Measurements from ENCODE around the gene ZNF280A.
A peak's percentile ranks its signal among the peaks of the same experiment; 100 is the strongest.
"Not testable (repeated sequence)": the region's sequence is repeated elsewhere in the genome, so short reads cannot be mapped to it uniquely, and the experiment has no call there.

Gene ZNF280A

DNA sequence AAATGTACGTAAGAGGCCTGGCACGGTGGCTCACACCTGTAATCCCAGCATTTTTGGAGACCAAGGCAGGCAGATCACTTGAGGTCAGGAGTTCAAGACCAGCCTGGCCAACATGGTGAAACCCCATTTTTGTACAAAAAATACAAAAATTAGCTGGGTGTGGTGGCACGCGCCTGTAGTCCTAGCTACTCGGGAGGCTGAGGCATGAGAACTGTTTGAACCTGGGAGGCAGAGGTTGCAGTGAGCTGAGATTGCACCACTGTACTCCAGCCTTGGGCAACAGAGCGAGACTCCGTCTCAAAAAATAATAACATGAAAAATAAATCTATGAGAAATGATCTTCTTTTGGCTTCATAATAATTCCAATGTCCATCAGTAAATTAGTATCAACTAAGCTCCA lies 9.2 kb downstream of the ZNF280A start:
- DNase-seq: not testable (repeated sequence)

DNA sequence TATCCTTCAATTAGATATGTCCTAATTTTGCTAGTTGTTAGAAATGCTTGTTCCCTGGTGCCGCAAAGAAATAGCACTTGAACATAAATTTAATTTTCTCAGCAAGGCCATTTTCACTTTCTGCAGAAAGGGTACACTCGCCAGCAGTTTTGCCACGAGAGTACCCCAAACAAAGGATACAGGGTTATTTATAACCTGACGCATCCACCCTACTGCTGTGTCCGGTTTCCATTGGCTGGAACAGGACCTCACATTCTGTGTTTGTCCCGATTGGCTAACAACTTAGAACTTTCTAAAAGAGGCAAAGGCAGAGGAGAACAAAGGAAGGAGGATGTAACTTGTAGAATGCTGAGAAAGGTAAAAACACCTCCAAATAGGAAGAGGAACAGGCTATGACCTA lies 10.2 kb downstream of the ZNF280A start:
- not testable (repeated sequence) for DNase-seq

DNA sequence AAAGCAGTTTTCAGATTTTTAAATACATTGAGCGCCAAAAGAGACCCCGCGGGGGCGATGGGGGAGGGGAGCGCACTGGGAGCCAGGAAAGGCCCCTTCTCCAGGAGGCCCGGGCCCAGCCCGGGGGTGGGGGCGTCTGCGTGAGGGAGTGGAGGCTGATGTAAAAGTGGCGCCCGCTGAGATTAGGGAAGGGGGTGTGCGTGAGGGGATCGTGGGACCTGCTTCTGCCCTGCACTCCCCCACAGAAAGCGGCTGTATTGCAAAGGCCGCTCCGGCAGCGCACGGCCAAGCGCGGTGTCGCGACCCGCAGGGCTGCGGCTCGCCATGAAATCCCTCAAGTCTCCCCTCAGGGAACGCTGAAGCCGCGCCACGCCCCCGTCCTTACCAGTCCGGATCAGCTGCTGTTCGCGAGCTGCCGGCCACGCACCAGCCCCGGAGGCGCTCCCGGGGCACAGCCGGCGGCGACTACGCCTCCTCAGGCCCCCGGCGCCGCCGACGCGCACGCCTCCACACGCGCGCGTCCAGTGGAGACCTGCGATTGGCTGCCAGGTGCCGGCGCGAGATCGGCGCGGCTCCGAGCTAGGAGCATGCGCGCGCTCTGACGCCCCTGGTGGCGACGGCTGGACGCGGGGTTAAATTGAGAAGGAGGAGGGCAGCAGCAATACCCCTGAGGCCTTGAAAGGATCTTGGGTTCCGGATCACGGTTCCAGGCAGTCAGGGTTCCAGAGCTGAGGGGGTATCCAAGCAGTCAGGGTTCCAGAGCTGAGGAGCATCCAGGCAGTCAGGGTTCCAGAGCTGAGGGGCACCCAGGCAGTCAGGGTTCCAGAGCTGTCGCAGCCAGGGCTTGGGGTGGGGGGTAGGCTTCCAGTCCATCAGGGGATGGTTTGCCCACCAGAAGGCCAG lies 11.5 kb downstream of the ZNF280A start, which contains the start of gene ZNF280B:
TSS of gene ZNF280B (minus strand) at position 469 of the 903 bp plus-strand sequence. CDS start 19,344 bp downstream, outside the sequence.
- peak; percentile 96 for DNase-seq

DNA sequence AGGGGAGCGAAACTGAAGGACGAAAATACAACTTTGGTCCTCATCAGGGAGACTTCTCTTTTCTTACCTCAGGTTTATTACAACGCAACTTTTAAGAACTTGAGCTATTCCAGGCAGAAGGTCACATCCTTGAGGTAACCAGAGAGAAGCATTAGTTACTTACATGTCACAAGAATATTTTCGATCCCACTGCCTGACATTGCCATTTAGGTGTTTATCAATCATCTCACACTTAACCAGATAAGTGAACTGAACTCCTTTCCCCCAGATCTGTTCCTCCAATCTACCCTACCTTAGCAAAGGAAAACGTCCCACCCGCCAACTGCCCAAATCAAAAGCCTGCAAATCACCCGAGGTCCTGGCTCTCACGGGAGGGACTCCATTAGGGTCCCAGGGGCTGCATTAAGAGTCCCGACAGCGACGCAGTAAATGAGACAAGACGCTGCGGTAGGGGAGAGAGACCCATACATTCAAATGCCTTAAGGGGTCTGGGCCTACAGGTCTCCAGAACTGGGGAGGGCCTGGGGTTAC lies 12.3 kb downstream of the ZNF280A start:
- DNase-seq: no peak

DNA sequence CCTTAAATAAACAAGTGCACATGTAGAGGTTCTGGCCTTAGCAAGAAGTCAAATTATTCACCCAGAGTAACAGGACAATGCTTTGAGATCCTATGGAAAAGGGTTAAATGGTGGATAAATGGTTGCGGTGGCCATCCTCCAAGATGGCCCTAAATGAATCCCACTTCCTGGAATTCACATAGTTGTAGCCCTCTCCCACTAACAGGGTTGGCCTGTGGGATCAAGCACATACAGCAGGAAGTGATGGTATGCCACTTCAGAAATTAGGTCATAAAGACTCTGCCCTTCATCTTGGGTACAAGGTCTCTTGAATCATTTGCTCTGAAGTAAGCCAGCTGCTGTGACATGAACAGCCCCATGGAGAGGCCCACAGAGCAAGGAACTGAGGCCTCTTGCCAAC lies 13.3 kb downstream of the ZNF280A start:
- no peak for DNase-seq

DNA sequence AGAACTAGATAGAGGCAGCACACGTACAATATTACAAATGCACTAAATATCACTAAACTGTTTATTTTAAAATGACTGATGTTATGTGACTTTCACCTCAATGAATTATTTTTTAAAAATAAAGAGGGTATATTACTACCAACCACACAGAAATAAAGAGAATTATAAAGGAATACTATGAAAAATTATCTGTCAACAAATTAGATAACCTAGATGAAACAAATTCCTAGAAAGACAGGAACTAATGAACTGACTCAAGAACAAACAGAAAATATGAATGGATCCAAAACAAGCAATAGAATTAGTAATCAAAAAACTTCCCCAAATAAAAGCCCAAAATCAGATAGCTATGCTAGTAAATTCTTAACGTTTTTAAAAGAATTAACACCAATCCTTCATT lies 21.8 kb downstream of the ZNF280A start:
- no peak for DNase-seq

DNA sequence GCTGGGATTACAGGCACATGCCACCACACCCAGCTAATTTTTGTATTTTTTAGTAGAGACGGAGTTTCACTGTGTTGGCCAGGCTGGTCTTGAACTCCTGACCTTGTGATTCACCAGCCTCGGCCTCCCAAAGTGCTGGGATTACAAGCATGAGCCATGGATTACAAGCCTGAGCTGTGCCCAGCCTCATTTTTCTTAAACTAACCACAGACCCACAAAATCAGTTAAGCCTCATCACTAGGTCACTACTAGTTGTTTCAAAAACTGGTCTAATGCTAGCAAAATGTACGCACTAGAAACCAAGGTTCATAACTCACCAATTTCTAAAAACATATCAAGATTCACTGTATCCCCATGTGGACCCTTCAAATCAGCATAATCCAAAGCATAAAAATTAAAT lies 28.5 kb downstream of the ZNF280A start:
- not testable (repeated sequence) for DNase-seq

DNA sequence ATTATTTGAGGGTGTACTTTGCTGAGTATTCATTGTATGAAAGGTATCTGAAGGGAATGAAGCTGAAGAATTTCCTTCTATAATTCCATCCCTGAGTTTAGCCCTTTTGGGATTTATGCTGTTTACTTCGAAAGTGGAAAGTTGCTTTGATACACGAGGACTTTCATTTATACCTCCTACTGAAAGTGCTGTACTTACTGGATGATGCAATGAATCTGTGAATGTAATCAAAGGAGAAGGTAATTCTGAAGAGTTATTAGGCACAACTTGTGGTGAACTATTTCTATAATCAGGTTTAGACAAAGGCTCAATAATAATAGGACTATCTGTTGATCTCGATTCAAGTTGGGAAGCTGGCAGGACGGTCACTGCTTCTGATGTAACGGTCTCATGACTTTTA lies 31.3 kb downstream of the ZNF280A start:
- no peak for DNase-seq

DNA sequence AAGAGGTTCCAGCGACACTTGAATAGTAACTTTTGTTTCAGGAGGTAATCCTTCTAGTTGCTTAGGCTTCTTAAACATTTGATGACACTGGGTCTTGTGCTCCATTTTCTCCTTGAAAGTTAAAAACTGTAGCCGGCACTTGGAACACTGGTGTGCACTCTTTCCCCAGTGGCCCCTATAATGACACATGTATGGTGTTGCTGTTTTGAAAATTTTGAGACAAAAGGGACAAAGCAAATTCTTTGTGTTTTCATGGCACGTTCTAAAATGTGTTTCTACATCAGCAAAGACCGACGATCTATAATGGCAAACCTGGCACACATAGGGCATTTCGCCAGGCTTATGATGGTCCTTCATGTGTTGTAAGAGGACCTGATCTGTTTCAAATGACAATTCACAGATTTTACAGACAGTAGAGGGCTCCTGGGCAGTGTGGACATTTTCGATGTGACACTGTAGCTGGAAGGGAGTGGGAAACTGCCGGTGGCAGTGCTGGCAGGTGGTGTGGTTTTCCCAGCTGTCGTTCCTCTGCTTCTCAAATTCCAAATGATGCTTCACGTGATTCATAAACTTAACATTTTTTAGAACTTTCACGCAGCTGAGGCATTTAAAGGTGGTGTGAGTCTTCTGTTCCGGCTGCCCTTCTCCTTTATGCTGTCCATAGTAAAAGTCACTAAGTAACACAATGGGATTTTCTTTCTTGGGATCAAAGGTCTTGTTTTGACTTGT lies 32.0 kb downstream of the ZNF280A start:
- no peak for DNase-seq

DNA sequence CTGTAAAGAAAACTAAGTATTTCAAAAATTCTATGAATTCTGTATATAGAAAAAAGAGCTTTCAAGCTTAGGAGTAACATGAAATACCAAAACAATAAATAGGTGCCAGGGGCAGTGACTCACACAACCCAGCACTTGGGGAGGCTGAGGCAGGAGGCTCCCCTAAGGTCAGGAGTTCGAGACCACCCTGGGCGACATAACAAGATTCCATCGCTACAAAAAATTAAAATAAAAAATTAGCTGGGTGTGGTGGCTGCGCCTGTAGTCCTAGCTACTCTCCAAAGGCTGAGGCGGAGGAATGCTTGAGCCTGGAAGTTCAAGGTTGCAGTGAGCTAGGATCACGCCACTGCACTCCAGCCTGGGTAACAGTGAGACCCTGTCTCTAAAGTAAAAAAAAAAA lies 33.0 kb downstream of the ZNF280A start:
- DNase-seq: no peak

DNA sequence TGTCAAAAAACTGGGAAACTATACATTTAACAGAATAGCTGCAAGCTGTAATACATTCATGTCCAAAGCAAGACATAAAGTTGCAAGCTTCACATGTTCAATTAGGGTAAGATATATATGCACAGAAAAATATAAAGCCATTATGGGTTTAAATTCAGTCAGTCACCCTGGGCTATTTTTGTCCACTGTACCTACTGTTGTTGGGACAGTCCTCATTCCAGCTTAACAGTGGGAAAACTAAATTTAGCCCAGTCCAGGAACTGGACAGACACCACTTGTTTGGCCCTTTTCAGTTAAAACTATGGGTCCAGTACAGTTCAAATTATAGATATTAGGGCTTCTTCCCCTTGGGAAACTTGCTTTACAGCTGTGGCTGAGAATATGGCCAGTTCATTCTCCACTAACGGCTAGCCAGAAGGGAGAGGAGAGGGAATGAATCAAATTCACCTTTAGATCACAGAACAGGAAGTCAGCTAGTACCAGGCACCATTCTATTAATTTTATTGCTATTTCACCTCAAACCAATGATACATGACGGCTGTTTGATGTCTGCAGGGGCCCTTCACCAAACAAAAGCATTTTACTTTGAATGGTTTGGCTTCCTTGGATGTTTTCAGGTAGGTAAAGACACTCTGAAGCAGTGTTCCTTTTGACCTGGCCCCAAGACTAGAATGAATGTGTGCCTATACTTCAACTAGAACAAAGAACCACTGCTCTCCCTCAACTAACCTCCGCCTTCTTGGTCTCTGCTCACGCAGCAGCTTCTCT lies 33.8 kb downstream of the ZNF280A start:
- no peak for DNase-seq

DNA sequence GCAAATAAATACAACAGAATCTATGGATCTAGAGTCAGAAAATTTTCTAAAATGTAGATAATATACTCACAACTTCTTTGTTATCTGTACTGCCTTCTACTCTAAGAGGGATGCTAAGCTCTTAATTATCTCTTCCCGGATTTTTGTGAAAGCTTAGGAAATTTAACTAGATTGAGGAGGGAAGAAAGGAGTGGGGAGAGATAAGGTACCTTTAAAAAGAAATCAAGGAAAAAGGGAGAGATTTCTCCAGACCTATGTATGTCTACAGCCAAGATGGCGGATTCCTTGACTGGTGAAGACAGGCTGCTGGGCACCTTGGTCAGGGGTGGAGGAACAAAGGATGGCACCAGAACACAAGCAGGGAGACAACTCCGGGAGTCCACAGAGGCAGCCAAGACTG lies 34.5 kb downstream of the ZNF280A start:
- no peak for DNase-seq

DNA sequence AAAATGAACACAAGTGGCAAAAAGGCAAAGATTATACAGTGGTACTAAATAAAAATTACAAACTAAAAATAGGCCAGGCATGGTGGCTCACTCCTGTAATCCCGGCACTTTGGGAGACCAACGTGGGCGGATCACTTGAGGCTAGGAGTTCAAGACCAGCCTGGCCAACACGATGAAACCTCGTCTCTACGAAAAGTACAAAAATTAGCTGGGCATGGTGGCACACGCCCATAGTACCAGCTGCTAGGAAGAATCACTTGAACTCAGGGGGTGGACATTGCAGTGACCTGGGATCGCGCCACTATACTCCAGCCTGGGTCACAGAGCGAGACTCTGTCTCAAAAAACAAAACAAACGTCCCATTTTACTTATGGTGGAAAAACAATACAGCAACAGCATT lies 36.0 kb downstream of the ZNF280A start:
- DNase-seq: no peak

DNA sequence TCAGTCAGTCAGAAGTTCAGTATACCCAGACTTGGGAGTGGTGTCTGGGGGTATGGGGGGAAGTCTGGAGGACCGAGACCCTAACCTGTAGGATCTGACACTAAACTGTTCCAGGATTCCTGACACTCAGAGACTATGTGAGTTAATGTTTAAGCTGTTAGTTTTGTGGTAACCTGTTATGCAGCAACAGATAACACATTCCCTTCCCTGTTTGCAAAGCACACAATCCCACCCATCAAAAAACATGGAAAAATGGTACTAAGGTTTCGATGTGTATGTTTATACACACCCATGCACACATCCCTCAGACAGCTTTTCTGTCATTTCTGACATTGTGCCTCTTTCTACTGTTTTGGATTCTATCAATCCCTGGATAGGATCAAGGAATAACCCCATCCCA lies 39.1 kb downstream of the ZNF280A start:
- no peak for DNase-seq

DNA sequence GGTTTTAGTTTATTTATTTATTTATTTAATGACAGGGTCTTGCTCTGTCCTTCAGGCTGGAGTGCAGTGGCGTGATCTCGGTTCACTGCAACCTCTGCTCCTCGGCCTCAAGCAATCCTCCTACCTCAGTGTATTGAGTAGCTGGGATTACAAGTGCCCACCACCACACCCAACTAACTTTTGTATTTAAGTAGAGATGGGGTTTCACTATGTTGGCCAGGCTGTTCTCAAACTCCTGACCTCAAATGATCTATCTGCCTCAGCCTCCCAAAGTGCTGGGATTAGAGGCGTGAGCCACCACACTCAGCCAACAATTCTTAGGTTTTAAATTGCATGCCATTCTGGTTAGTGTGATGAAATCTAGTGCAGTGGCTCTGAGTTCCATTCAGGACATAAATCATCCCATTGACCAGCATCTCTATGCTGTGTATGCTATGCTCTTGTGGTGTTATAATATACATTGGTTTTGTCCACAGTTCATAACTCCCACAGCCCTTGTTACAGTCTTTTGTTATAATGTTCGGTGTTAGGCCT lies 40.0 kb downstream of the ZNF280A start:
- no peak for DNase-seq

DNA sequence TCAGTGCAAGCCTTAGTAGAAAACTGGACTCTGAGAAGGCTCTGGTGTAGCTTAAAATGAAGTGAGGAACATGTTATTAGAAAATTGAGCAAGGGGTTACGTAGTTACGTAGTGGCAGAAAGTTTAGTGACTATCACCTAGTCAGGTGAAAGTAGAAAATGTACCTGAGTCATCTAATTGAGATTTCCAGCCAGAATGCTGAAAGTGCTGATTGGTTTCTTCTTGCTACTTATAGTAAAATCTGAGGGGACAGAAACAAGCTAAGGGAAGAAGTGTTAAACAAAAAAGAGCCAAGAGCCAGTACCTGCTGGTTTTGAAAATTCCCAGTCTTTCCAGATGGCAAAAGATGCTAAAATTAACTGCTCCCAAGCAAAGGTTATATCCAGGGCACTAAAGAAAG lies 41.0 kb downstream of the ZNF280A start:
- no peak for DNase-seq

DNA sequence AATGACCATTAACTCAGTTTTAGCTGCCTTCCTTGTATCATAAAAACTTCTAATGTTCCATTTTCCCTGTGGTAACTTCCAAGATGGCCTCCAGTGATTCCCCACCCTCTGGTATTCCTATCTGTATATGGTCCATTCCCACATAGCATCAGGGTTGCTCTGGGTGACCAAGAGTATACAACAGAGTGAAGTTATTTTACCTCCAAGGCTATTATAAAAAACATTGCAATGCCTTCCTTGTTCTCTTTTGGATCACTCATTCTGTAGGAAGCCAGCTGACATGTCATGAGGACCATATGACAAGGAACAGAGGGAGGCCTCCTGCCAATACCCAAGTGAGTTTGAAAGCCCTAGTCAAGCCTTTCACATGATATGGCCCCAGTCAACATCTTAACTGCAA lies 41.6 kb downstream of the ZNF280A start:
- DNase-seq: no peak

DNA sequence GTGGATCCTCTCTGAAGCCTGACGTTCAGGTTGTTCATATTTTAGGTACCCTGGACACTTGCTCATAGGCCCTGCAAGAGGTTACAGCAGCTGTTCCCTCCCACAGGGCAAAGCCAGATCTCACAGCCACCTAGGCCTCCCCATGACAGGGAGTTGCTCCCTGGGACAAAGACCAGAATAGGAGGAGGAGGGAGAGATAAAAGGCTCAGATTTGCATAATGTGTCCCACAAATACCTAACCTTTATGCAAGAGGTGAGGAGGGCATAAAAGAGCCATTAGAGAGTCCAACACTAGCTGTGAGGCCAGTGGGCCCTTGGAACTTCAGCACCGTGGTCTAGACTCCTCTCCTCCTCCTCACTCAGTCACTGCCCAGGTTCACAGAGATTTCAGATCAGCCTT lies 45.3 kb downstream of the ZNF280A start:
- DNase-seq: no peak

DNA sequence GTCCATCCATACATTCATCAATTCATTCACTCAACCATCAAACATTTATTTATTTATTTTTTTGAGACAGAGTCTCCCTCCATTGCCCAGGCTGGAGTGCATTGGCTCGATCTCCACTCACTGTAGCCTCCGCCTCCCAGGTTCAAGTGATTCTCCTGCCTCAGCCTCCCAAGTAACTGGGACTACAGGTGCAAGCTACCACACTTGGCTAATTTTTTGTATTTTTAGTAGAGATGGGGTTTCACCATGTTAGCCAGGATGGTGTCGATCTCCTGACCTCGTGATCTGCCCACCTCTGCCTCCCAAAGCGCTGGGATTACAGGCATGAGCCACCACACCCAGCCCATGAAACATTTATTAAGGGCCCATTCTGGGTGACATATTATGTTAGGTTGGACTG lies 49.0 kb downstream of the ZNF280A start:
- DNase-seq: not testable (repeated sequence)

DNA sequence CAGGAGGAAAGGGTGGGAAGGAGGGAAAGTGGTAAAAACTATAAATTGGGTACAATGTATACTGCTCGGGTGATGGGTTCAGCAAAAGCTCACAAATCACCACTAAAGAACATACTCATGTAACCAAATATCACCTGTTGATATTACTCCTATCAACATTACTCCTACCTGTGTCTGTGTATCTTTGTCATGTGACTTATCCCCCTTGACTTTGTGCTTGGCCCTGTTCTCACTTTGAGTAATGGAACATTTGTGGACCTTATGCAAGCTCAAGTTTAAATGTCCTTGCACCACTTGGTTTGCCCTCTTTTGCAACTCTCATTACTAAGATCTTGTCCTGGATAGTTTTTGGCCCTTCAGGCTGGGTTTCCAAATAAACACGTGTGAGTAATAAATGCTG lies 50.5 kb downstream of the ZNF280A start:
- no peak for DNase-seq

DNA sequence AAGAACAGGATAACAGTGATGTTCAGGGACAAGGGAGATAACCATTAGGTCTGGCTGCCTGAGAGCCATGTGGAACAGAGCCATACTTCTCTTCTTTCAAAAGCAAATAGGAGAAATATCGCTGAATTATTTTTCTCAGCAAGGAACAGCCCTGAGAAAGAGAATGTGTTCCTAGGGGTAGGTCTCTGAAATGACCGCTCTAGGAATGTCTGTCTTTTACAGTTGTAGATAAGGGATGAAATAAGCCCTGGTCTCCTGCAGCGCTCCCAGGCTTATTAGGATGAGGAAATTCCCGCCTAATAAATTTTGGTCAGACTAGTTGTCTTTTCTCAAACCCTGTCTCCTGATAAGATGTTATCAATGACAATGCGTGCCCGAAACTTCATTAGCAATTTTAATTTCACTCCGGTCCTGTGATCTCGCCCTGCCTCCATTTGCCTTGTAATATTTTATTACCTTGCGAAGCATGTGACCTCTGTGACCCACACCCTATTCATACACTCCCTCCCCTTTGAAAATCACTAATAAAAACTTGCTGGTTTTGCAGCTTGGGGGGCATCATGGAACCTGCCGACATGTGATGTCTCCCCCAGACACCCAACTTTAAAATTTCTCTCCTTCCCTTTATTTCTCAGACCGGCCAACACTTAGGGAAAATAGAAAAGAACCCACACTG lies 51.1 kb downstream of the ZNF280A start:
- DNase-seq: not testable (repeated sequence)

DNA sequence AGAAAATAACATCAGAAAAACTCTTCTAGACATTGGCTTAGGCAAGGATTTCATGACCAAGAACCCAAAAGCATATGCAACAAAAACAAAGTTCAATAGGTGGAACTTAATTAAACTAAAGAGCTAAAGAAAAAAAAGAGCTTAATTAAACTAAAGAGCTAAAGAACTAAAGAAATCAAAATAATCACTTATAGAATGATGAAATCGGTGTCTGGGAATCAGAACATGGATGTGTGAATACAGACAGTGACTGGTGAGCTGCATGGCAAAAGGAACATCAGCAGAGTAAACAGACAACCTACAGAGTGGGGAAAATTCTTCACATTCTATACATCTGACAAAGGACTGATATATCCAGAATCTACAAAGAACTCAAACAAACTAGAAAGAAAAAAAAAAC lies 53.0 kb downstream of the ZNF280A start:
- DNase-seq: no peak
